B cell (primary cell): ENCODE results near the gene RGS6. TPM values are rescaled to one million over a fixed set of nuclear protein-coding genes. Genes with fewer than 3 reads are reported as not detected.

Source experiments
- ATAC-seq: fragments of 200-7000 bp; cut with Tn5 transposase; one replicate; pipeline ENCODE4 v1.10.0; 2021; ENCODE audit warnings: low read depth, mild to moderate bottlenecking, moderate number of reproducible peaks, moderate library complexity
- CTCF ChIA-PET: fragments of 350-600 bp; sonication (Branson Sonifier 250); formaldehyde crosslinking; loops from one replicate; lab custom pipeline; 2021; ENCODE audit warnings: antibody characterized with exemption, inconsistent platforms; lab: Charles Lee
- POLR2A ChIA-PET: fragments of 350-600 bp; sonication (Branson Sonifier 250); formaldehyde crosslinking; loops from one replicate; lab custom pipeline; 2021; ENCODE audit warnings: antibody characterized with exemption; lab: Charles Lee
- DNase-seq: peaks from one replicate; pipeline ENCODE4 v3.0.0; 2013
- H2AFZ ChIP-seq: 2 replicates; pipeline ENCODE4 v1.6.1; 2012; ENCODE audit warnings: mild to moderate bottlenecking, low read depth, low read length; ENCODE audit not compliant: insufficient read depth, poor library complexity, severe bottlenecking
- H3K27ac ChIP-seq, 2 donors: 1 replicate in 1 of 2; 2 replicates in 1 of 2; pipeline ENCODE4 v1.5.1; 2012 to 2013; ENCODE audit warnings: low read length in 2 of 2, mild to moderate bottlenecking in 2 of 2, moderate library complexity in 1 of 2
- H3K27me3 ChIP-seq, 4 experiments: fragments of 200-600 bp in 1 of 4; sonication (generic) in 1 of 4; replicated peaks in 1 of 4; 1 replicate in 2 of 4; 2 replicates in 2 of 4; pipeline versions ENCODE4 v1.6.1 to v1.7.0; 2013 to 2016; ENCODE audit warnings: low read length in 3 of 4, mild to moderate bottlenecking in 2 of 4, mixed read lengths in 1 of 4, moderate library complexity in 1 of 4; ENCODE audit not compliant: insufficient read depth in 4 of 4, control insufficient read depth in 3 of 4; ENCODE audit errors: control extremely low read depth in 1 of 4
- H3K36me3 ChIP-seq, 2 experiments: replicated peaks in 1 of 2; 1 replicate in 1 of 2; 2 replicates in 1 of 2; pipeline versions ENCODE4 v1.6.1 to v1.7.1; 2013; ENCODE audit warnings: low read length in 1 of 2; ENCODE audit not compliant: insufficient read depth in 2 of 2, control insufficient read depth in 1 of 2; ENCODE audit errors: control extremely low read depth in 1 of 2, extremely low read depth in 1 of 2
- H3K4me1 ChIP-seq, 2 donors: fragments of 200-600 bp in 1 of 2; sonication (generic) in 1 of 2; 1 replicate in 1 of 2; 2 replicates in 1 of 2; pipeline versions ENCODE4 v1.5.1 to v1.6.1; 2013 to 2017; ENCODE audit warnings: low read length in 2 of 2; ENCODE audit not compliant: control insufficient read depth in 2 of 2, insufficient read depth in 2 of 2
- H3K4me2 ChIP-seq: replicated peaks from 2 replicates; pipeline ENCODE3; 2012; ENCODE audit warnings: mild to moderate bottlenecking, low read depth, low read length; ENCODE audit not compliant: poor library complexity, severe bottlenecking
- H3K4me3 ChIP-seq, 5 experiments: fragments of 200-600 bp in 1 of 5; sonication (generic) in 1 of 5; 1 replicate in 3 of 5; 2 replicates in 2 of 5; pipeline versions ENCODE4 v1.5.1 to v1.7.0; 2011 to 2016; ENCODE audit warnings: low read length in 4 of 5, mild to moderate bottlenecking in 4 of 5, low read depth in 2 of 5, control low read depth in 1 of 5, moderate library complexity in 1 of 5; ENCODE audit not compliant: insufficient read depth in 1 of 5; ENCODE audit errors: control extremely low read depth in 1 of 5, extremely low read depth in 1 of 5
- H3K79me2 ChIP-seq: fragments of 200-600 bp; sonication (generic); one replicate; pipeline ENCODE4 v1.6.0; 2016; ENCODE audit warnings: low read length; ENCODE audit not compliant: control insufficient read depth, insufficient read depth
- H3K9ac ChIP-seq: fragments of 200-600 bp; sonication (generic); 2 replicates; pipeline ENCODE4 v1.6.1; 2017; ENCODE audit warnings: mild to moderate bottlenecking, low read length, moderate library complexity
- H3K9me3 ChIP-seq, 3 donors: one replicate each; pipeline versions ENCODE4 v1.6.1 to v1.7.1; 2013; ENCODE audit warnings: low read length in 2 of 3; ENCODE audit not compliant: control insufficient read depth in 2 of 3, insufficient read depth in 1 of 3; ENCODE audit errors: control extremely low read depth in 1 of 3
- H4K20me1 ChIP-seq: 2 replicates; pipeline ENCODE4 v1.6.0; 2012; ENCODE audit warnings: mild to moderate bottlenecking, low read length; ENCODE audit not compliant: insufficient read depth, control insufficient read depth, poor library complexity, severe bottlenecking
- H3K27ac Mint-ChIP-seq: one replicate; pipeline ENCODE4 v1.8.0; 2021; ENCODE audit warnings: mixed read lengths
- H3K27me3 Mint-ChIP-seq: one replicate; pipeline ENCODE4 v1.8.0; 2021; ENCODE audit warnings: mixed read lengths
- H3K4me1 Mint-ChIP-seq: one replicate; pipeline ENCODE4 v1.8.0; 2021; ENCODE audit warnings: mixed read lengths
- H3K4me3 Mint-ChIP-seq: one replicate; pipeline ENCODE4 v1.8.0; 2021; ENCODE audit warnings: mixed read lengths
- H3K9me3 Mint-ChIP-seq: one replicate; pipeline ENCODE4 v1.8.0; 2022; ENCODE audit warnings: mixed read lengths; ENCODE audit not compliant: insufficient read depth
- EZH2 ChIP-seq: IDR thresholded peaks from 2 replicates; pipeline ENCODE4 v1.6.1; 2012; ENCODE audit warnings: borderline replicate concordance, low read depth, mild to moderate bottlenecking, moderate library complexity, low read length; ENCODE audit not compliant: insufficient read depth, poor library complexity, severe bottlenecking
- WGBS: methylation state at CpG from one replicate; pipeline ENCODE4 v1.1.5; 2013; ENCODE audit warnings: missing lambda C conversion rate; ENCODE audit not compliant: insufficient coverage; 5-methylcytosine and 5-hydroxymethylcytosine counted together
- intact Hi-C: fragments of 100-400 bp; cut with micrococcal nuclease; formaldehyde crosslinking; loops from one replicate; pipeline ENCODE4 v1.10.0; 2022
- polyA plus RNA-seq: library from polyadenylated mRNA; depleted of rRNA; stranded (reverse); fragments of >200 nt; gene quantifications from 2 replicates; pipeline ENCODE4 v1.2.3, GENCODE V29; 2012
- total RNA-seq, 2 donors: library from RNA; stranded (reverse); fragments of 120-200 nt in 1 of 2; gene quantifications; 1 replicate in 1 of 2; 2 replicates in 1 of 2; pipeline versions ENCODE4 v1.2.3 to v1.2.4, GENCODE V29; 2013 to 2022
- TF ChIP-seq, protein P1 (sequence below): fragments of 200-600 bp; IDR thresholded peaks from one replicate; pipeline ENCODE4 v1.8.0; 2022; ENCODE audit warnings: antibody characterized with exemption, mild to moderate bottlenecking

Gene RGS6
- total and polyA plus RNA-seq, 2 donors (not counting 1 experiment from before 2014, with no cell fraction given), result 0.07 TPM; not detected in 1

DNA sequence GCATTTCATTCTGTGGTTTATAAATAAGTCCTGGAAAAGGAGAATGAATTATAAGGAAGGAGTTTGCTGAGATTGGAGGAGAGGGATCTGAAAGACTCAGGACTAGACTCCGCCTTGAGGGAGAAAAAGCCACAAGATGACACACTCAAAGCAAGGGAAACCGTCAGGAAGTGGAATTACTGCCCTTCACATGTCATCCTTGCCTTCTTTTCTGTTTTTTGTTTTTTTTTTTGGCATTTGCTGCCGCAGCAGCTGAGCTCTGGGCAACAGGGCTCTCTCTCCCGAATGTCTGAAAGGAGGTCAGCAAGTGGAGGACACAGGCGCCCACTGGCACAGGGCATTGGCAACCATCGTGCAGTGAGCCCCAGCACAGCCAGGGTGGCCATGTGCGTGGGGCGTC is 616.8 kb downstream of the RGS6 start:
- Mint-ChIP-seq H3K9me3 (no peaks in the 10 kb centered on the region), H3K4me3 (no peak overlapping the region), H3K27me3 (no peaks in the 10 kb centered on the region), H3K4me1 (peaks cover 38% of the 10 kb centered on the region), H3K27ac (peak overlapping the region; percentile 37)
- Histone ChIP-seq H3K27ac (no peak overlapping the region), H3K27me3 (no peaks in the 10 kb centered on the region), H3K36me3 (no peaks in the 10 kb centered on the region), H3K79me2 (no peaks in the 10 kb centered on the region), H3K9ac (no peak overlapping the region), H3K4me3 (no peak overlapping the region), H2AFZ (no peak overlapping the region), H4K20me1 (no peaks in the 10 kb centered on the region), H3K4me2 (no peak overlapping the region), H3K9me3 (no peaks in the 10 kb centered on the region), H3K4me1 (peaks cover 39 to 41% of the 10 kb centered on the region in 2 donors)
- no peak for ATAC-seq
- ChIA-PET CTCF (interaction anchor here (1.0 kb wide), 1 partner anchor 41 kb away, joined by 3 read pairs; no protein-coding TSS in a partner anchor), POLR2A (interaction anchor here (0.7 kb wide), 1 partner anchor 14 kb away, joined by 3 read pairs; no protein-coding TSS in a partner anchor)
- DNase-seq, result no peak
- WGBS, result 90% methylated on average over 8 of the region's 8 CpGs
- TF ChIP-seq, protein P1, sequence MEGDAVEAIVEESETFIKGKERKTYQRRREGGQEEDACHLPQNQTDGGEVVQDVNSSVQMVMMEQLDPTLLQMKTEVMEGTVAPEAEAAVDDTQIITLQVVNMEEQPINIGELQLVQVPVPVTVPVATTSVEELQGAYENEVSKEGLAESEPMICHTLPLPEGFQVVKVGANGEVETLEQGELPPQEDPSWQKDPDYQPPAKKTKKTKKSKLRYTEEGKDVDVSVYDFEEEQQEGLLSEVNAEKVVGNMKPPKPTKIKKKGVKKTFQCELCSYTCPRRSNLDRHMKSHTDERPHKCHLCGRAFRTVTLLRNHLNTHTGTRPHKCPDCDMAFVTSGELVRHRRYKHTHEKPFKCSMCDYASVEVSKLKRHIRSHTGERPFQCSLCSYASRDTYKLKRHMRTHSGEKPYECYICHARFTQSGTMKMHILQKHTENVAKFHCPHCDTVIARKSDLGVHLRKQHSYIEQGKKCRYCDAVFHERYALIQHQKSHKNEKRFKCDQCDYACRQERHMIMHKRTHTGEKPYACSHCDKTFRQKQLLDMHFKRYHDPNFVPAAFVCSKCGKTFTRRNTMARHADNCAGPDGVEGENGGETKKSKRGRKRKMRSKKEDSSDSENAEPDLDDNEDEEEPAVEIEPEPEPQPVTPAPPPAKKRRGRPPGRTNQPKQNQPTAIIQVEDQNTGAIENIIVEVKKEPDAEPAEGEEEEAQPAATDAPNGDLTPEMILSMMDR, result no peak
- TF ChIP-seq EZH2, result no peak
- intact Hi-C loops, result no loop called here

DNA sequence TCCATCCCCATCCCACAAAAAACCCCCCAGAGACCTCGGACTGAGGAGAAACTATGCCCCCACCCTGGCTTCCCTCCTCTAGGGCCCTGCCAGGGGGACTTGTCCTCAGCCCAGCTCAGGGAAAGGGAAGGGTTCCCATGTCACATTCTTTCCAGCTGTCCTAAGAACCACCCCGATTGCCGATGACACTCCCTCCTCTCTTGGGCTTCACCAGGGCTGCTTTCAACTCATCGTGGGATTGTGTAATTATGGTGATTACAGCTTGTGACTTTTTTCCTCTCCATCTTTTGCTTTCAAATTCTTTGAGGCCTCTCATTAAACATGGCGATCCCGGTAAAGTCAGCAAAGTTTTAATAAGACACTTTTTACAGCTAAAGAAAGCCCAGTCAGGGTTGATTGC is 617.6 kb downstream of the RGS6 start:
- Histone ChIP-seq H3K9ac (no peak overlapping the region), H3K4me2 (no peak overlapping the region), H3K27ac (no peak overlapping the region), H2AFZ (no peak overlapping the region), H3K4me1 (peaks cover 30 to 33% of the 10 kb centered on the region in 2 donors), H3K9me3 (no peaks in the 10 kb centered on the region), H3K36me3 (no peaks in the 10 kb centered on the region), H3K79me2 (no peaks in the 10 kb centered on the region), H4K20me1 (no peaks in the 10 kb centered on the region), H3K4me3 (no peak overlapping the region), H3K27me3 (no peaks in the 10 kb centered on the region)
- no peak for TF ChIP-seq EZH2
- TF ChIP-seq, protein P1, result no peak
- no peak overlapping the region for H3K4me3 Mint-ChIP-seq
- POLR2A ChIA-PET, result no interaction called here
- no peak for DNase-seq
- CTCF ChIA-PET, result no interaction called here
- no peak for ATAC-seq
- peaks cover 4% of the 10 kb centered on the region for H3K27me3 Mint-ChIP-seq
- 100% methylated on average over 1 of the region's 6 CpGs for WGBS
- H3K4me1 Mint-ChIP-seq, result peaks cover 32% of the 10 kb centered on the region
- no peaks in the 10 kb centered on the region for H3K9me3 Mint-ChIP-seq
- intact Hi-C loops, result no loop called here
- H3K27ac Mint-ChIP-seq, result no peak overlapping the region
